GM19468 (cell line): ENCODE data around the gene CYP4B1.

Source experiments
- ATAC-seq: cut with Tn5 transposase; IDR thresholded peaks from one replicate; pipeline ENCODE4 v1.9.1; 2021; ENCODE audit warnings: mild to moderate bottlenecking, moderate library complexity, moderate number of reproducible peaks; ENCODE audit not compliant: unreplicated experiment; ENCODE audit errors: extremely low read depth

The CYP4B1 gene

GRCh38 chr1:46790446-46791101 lies 8.3 kb upstream of the CYP4B1 start:
- ATAC-seq: no peak

DNA sequence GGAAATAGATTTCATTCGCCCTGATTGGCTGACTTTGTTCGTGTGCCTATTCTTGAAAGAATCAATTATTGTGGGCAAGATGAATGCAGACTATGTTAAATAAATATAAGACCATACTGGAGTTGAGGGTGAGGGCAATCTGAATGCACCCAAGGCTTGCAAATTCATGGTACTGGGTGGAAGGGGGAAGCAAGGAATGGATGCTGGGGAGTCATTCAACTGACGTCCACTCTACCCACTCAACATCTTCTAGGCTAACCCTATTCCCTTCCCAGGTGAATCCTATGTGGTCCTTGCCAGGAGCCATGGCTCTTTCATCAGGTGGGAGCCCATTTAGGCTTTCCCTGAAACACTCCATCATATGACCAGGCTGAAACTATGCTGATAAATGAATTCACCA lies 5.7 kb upstream of the CYP4B1 start:
- ATAC-seq: no peak

- ATAC-seq: no peak
Measured at GRCh38 chr1:46797696-46798470, 963 bp upstream of the CYP4B1 start.

- no peak for ATAC-seq
Measured at GRCh38 chr1:46800742-46801141, 1.9 kb downstream of the CYP4B1 start.

DNA sequence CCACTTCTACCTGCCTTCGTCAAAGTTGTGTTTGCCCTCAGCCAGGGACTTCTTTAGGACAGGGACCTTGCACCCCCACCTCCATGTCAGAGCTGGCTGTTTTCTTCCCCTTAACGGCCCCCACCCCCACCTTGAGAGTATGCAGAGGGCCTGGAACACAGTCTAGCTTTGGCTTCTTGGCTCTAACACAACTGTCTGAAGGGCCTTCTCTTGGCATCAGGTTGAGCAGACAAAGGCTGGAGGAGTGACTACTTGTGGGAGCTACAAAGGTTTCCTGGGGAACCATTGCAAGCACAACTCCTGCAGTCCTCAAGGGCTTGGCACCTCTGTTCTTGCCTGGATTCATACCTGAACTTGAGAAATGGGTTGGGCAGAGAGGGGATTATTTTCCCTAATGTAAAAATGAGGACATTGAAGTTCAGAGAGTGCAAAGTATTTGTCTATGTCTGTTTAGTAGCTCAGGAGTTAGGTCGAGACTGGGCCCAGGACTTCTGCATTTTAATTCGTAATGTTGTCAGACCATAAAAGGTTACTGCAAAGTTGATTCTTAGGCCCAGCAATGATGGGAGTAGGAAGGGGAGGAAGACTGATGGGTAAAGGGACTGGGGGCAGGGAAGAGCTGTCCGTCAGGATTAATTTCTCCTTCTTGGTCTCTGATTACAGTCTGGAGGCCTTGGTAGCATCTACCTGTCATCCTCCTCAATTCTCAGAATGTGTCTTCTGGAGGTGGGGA lies 2.6 kb downstream of the CYP4B1 start:
- no peak for ATAC-seq

DNA sequence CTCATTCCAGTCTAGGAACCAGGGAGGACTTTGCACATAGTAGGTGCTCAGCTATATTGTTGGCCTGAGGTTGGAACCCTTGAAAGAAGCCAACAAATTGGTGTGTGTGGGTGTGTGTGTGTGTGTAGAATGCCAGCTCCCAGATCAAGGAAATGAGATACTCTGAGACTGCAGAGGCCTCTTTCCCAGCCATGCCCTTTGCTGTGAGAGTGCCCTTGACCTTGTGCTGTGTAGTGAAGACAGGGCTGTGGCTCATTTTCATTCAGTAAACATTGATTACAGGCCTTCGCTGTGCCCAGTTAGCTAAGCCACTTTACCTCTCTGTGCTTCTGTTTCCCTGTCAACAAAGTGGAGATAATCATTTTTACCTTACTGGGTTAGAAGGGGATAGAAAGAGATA lies 3.2 kb downstream of the CYP4B1 start:
- no peak for ATAC-seq

- ATAC-seq: no peak
Measured at GRCh38 chr1:46802901-46803574, 4.2 kb downstream of the CYP4B1 start.

GRCh38 chr1:46804027-46804889 lies 5.4 kb downstream of the CYP4B1 start:
- ATAC-seq: no peak

DNA sequence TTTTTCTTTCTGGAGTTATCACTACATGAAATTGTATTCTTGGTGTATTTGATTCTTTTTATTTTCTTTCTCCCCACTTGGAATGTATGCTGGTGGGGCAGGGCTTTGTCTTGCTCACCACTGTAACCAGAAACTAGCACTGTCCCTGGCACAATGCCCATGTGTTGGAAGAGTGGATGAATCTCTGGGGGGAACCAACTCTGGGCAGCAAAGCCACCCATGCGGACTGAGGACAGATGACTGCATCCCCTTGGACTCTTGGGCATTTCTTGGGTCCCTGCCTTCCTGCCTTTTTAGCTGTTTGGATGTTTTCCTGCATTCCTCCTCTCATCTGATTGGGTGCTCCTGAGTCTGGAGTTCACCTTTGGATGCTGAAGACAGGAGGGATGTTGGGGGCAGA lies 6.1 kb downstream of the CYP4B1 start:
- no peak for ATAC-seq

GRCh38 chr1:46805755-46806154 lies 6.9 kb downstream of the CYP4B1 start:
- no peak for ATAC-seq

DNA sequence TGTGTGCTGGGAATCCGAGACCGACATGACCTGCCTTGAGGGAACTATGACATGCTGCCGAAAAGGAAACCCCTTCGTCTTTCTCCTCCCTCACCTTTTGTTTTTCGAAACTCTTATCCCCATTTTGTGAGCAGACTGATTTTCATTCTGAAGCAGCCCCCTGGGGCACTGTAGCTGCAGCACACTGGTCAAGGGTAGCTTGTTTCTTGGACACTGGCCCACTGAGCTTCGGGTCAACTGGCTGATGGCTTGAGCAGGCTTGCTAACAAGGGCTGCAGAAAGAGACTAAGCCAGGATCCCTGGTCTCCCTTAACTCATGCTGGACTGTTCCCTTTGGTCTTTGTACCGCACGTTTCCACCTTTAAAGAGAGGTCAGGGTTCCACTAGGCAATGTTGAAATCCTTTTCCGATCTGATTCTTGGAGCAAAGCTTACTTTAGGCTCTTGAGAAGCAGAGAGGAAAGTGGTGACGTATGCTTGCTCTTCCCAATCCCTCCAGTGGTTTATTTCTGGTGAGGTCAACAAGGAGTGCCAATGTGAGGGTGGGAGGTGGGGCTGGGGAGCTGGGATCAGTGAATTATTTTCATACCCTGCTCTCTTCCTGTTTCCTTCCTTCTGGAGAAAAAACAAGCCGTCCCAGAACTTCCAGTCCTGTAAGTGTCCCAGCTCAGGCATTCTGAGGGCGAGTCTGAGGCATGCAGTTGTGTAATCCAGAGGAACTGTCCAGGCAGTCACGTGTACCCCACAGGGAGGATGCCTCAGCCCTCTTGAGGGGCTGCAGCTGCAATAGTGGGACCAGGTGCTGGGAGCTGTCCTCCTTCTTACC lies 7.6 kb downstream of the CYP4B1 start:
- ATAC-seq: no peak

DNA sequence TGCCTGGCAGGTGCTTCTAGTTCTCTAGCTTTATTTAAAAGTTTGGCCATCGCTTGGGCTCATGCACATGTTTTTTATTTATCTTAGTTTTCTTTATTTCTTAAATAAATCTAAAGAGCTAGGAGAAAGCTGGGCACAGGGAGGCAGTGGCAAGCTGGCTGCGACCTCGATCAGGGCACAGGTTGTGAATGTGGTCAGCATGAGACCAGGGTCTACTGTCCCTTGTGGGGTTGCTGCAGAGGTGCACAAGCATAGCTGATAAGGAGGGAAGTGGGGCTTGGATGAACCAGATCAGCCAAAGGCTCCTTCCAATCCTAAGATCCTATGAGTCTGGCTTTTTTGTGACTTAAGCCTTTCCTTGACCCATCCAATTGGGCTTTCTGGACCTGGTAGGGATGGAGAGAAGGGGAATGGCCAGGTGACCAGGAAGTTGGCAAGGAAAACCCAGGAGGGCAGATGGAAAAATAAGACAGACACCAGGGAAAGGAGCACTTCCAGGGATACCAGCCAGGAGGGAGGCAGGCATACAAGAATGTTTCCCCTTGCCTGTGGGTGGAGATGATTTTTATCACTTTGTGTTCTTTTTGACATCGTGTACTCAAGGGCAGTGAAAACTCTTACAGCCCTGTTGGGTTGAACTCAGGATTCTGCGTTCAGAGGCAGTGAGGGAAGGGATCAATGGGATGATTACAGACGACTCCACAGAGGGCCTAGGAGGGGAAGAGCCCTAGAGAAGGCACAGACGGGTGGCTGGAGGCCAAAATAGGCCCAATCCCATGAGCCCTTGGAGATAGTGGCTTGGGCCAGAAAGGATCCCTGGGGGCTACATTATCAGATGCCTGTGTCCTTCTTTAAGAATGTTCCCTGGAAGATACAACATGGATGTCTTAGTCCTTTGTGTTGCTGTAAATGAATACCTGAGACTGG lies 8.5 kb downstream of the CYP4B1 start:
- no peak for ATAC-seq

DNA sequence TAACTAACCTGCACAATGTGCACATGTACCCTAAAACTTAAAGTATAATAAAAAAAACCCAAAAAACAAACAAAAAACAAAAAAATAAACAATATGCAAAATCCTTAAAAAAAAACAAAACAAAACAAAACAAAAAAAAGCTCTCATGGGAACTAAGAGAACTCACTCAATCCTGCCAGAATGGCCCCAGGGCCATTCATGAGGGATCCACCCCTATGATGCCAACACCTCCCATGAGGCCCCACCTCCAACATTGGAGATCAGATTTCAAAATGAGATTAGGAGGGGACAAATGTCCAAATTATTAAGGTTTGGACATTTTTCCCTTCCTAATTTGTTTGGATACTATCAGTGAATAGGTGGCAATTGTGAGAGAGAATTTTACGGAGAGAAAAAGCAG lies 10.2 kb downstream of the CYP4B1 start:
- no peak for ATAC-seq

DNA sequence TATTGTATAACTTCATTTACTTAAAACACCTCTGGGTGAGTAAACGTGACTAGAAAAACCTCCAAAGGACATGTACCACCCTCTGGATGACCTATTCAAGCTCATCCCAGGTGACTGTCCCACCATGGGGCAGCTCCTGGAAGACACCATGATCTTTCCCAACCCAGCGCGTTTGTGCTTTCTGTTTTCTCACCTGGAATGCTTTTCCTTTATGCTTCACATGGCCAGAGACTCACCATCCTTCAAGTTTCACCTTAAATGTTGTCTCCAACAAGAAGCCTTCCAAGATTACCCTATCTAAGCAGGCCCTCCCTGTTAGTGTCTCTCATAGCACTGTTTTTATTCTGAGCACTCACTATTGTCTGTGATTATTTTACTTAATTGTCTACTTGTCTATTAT lies 11.1 kb downstream of the CYP4B1 start:
- ATAC-seq: no peak

DNA sequence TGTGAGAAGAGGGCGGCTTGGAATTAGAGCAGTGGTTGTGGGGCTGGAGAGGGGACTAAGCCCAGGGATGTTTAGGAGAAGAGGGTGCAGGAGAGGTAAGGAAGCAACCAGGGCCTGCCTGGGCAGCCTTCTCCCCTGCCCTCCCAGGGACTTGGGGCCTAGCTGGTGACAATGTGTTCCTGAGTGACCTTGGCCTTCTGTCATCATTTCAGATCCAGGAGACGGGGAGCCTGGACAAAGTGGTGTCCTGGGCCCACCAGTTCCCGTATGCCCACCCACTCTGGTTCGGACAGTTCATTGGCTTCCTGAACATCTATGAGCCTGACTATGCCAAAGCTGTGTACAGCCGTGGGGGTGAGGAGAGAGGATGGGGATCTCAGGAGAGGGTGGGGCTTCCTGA lies 11.8 kb downstream of the CYP4B1 start:
- ATAC-seq: no peak

GRCh38 chr1:46811053-46811452 lies 12.2 kb downstream of the CYP4B1 start:
- ATAC-seq: no peak

GRCh38 chr1:46812065-46812963 lies 13.5 kb downstream of the CYP4B1 start:
- ATAC-seq: no peak
